ENCODE measurements around the gene PPP1R1A. TPM values are rescaled to one million over a fixed set of nuclear protein-coding genes. Genes with fewer than 3 reads are reported as not detected.

PPP1R1A gene
- total RNA-seq, 1 donor from 2014 or later = 0.76 TPM

- peaks cover 85% of the 10 kb centered on the region for H3K27me3 Mint-ChIP-seq (ENCODE audit: low read depth)
- no peak for DNase-seq (ENCODE audit: low spot score in 2 of 2, unreplicated experiment in 2 of 2)
These were observed 58.9 kb downstream of the PPP1R1A start for GRCh38 chr12:54529581-54529980.

More at GRCh38 chr12:54529581-54529980, 58.9 kb downstream of the PPP1R1A start:
- H3K36me3 Mint-ChIP-seq = no peaks in the 10 kb centered on the region
- no peaks in the 10 kb centered on the region for H3K9me3 Mint-ChIP-seq
- no peak for TF ChIP-seq CTCF (IDR thresholded peaks at IDR 0.05; ENCODE audit: unreplicated experiment)
- H3K4me1 Mint-ChIP-seq = no peaks in the 10 kb centered on the region
- no peak overlapping the region for H3K4me3 Mint-ChIP-seq
- H3K27ac Mint-ChIP-seq = no peak overlapping the region

Other genes starting within 250 kb of the PPP1R1A start
- 0.18 to 0.32 TPM (median 0.24 TPM) in 3 replicates for gene GPR84, start 224.2 kb downstream of the PPP1R1A start, total RNA-seq
- gene ZNF385A, start 203.9 kb downstream of the PPP1R1A start, total RNA-seq = 30.5 to 35.4 TPM (median 34.2 TPM) in 3 replicates
- gene ITGA5, start 169.4 kb downstream of the PPP1R1A start, total RNA-seq = 60.7 to 71.9 TPM (median 65.3 TPM) in 3 replicates
- gene GTSF1, start 115.1 kb downstream of the PPP1R1A start, total RNA-seq = not detected in 3 replicates
- gene NCKAP1L, start 90.9 kb downstream of the PPP1R1A start, total RNA-seq = 0.02 to 0.16 TPM (median 0.04 TPM) in 3 replicates
- 0.70 to 0.89 TPM (median 0.78 TPM) in 3 replicates for gene PDE1B, start 39.1 kb downstream of the PPP1R1A start, total RNA-seq
- gene LACRT, start 46.2 kb upstream of the PPP1R1A start, total RNA-seq = not detected in 3 replicates
- not detected in 3 replicates for gene DCD, start 59.7 kb upstream of the PPP1R1A start, total RNA-seq